H1 (cell line): Measurements from ENCODE around the gene WDR41. TPM values are rescaled to one million over a fixed set of nuclear protein-coding genes. Genes with fewer than 3 reads are reported as not detected.

ENCODE experiments used
- polyA plus RNA-seq, 7 experiments: library from polyadenylated mRNA; depleted of rRNA in 3 of 7; stranded (reverse) in 5 of 7; unstranded in 2 of 7; fragments of >200 nt in 5 of 7; fragments of 200-250 nt in 2 of 7; gene quantifications; 1 replicate in 5 of 7; 2 replicates in 1 of 7; 4 replicates in 1 of 7; pipeline versions ENCODE4 v1.2.1 to v1.2.3, GENCODE V29; 2011 to 2013; ENCODE audit warnings: missing spikeins in 2 of 7, mixed read lengths in 2 of 7
- total RNA-seq: library from RNA; stranded (reverse); fragmentation: NEBNext Ultra II Directional; extraction: Animal tissue kit (Norgen Biotek cat#: 25700); gene quantifications from 2 replicates; pipeline ENCODE4 v1.2.1, GENCODE V29; 2021
- TF ChIP-seq, protein P1 (sequence below): IDR thresholded peaks from 2 replicates; pipeline ENCODE4 v1.6.1; 2012; ENCODE audit warnings: inconsistent platforms

The WDR41 gene
- total and polyA plus RNA-seq, 2 of the 8 experiments (the other 6 are each of a cell fraction or from before 2014, with no cell fraction given), result 16.4 to 44.9 TPM

DNA sequence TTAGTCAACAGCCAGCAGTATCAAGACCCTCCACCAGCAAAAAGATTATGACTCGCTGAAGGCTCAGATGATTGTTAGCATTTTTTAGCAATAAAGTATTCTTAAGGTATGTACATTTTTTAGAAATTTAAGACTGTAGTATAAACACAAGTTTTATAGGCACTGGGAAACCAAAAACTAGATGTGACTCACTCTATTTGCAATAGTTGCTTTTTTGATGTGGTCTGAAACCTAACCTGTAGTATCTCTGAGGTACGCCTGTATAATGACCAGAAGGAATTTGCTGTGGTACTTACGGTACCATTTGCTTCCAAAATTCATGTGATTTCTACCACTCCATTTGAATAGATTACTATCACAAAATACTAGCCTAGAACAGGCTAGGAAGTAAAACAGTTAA, 60.8 kb downstream of the WDR41 start (continued):
- TF ChIP-seq, protein P1, sequence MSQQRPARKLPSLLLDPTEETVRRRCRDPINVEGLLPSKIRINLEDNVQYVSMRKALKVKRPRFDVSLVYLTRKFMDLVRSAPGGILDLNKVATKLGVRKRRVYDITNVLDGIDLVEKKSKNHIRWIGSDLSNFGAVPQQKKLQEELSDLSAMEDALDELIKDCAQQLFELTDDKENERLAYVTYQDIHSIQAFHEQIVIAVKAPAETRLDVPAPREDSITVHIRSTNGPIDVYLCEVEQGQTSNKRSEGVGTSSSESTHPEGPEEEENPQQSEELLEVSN, result no peak
- TF ChIP-seq, all 59 proteins: peak for 0
